Fibroblast of pulmonary artery (primary cell): Measurements from ENCODE around the gene TTC7B.
A peak's percentile ranks its signal among the peaks of the same experiment; 100 is the strongest.

Experiments used
- DNase-seq: peaks from one replicate; pipeline ENCODE4 v3.0.0-alpha.2; 2010; ENCODE audit warnings: low read depth
- H3K4me3 ChIP-seq: replicated peaks from 2 replicates; pipeline ENCODE4 v1.5.1; 2011; ENCODE audit warnings: low read depth, mild to moderate bottlenecking, control low read depth, low read length, moderate library complexity
- TF ChIP-seq, protein P1 (sequence below): IDR thresholded peaks from 2 replicates; pipeline ENCODE4 v1.5.1; 2011; ENCODE audit warnings: mild to moderate bottlenecking, control low read depth, low read length, inconsistent platforms; ENCODE audit errors: missing control alignments

Gene TTC7B

DNA sequence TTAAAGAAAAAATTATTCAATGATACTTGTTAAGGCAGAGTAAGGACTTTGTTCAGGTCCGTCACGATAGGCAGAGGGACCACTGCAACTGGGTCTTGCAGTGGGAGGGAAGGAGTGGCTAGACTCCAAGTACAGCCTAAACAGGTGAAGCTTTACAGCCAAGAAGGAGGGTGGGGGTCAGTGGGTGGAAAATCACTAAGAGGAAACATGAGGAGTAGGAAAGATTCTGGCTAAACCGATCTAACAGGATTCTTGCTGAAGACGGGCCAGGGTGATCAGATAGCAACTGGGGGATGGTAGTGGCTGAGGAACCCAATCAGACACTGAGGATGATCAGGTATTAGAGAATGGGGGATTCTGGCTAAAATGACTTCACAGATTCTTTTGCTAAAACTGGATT is 100.2 kb downstream of the TTC7B start:
- no peak for DNase-seq
- TF ChIP-seq, protein P1, sequence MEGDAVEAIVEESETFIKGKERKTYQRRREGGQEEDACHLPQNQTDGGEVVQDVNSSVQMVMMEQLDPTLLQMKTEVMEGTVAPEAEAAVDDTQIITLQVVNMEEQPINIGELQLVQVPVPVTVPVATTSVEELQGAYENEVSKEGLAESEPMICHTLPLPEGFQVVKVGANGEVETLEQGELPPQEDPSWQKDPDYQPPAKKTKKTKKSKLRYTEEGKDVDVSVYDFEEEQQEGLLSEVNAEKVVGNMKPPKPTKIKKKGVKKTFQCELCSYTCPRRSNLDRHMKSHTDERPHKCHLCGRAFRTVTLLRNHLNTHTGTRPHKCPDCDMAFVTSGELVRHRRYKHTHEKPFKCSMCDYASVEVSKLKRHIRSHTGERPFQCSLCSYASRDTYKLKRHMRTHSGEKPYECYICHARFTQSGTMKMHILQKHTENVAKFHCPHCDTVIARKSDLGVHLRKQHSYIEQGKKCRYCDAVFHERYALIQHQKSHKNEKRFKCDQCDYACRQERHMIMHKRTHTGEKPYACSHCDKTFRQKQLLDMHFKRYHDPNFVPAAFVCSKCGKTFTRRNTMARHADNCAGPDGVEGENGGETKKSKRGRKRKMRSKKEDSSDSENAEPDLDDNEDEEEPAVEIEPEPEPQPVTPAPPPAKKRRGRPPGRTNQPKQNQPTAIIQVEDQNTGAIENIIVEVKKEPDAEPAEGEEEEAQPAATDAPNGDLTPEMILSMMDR, result no peak
- H3K4me3 ChIP-seq, result no peak overlapping the region

GRCh38 chr14:90715495-90715894 is 100.7 kb downstream of the TTC7B start:
- no peak overlapping the region for H3K4me3 ChIP-seq
- TF ChIP-seq, protein P1, result no peak
- no peak for DNase-seq

- no peak overlapping the region for H3K4me3 ChIP-seq
- DNase-seq, result peak; percentile 27
- TF ChIP-seq, protein P1, result no peak
These were observed 101.4 kb downstream of the TTC7B start for GRCh38 chr14:90714811-90715210.

DNA sequence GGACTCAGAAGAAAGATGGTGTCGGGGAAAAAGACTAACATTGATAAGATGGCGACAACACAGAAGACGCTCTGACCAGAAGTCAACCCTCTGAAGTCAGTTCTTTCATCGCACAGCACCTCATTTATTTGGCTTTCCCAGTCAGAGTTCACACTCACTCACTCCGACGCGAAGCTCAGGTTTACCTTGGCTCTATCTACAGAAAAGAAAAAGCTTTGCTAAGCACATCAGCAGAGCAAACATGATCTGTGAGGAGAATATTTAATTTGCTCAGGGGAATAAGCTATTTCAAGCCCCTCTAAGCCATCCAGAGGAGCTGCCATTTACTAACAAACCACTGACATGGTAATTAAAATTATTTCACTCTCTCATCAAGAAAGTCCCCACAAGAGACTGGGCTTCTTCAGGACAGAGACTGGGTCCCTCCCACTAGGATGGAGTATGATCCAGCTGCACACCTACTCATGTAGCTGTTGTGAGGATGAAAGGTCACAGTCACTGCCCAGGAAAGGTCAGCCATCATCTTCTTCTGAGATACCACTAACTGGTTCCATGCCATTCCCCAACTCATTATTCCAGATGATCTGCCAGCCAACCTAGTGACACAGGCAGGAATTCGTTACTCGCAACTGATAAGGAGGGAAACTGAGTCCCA is 111.4 kb downstream of the TTC7B start:
- no peak for DNase-seq
- TF ChIP-seq, protein P1, result no peak
- H3K4me3 ChIP-seq, result no peak overlapping the region

- TF ChIP-seq, protein P1, result no peak
These were observed 112.1 kb downstream of the TTC7B start for GRCh38 chr14:90703841-90704737.

DNA sequence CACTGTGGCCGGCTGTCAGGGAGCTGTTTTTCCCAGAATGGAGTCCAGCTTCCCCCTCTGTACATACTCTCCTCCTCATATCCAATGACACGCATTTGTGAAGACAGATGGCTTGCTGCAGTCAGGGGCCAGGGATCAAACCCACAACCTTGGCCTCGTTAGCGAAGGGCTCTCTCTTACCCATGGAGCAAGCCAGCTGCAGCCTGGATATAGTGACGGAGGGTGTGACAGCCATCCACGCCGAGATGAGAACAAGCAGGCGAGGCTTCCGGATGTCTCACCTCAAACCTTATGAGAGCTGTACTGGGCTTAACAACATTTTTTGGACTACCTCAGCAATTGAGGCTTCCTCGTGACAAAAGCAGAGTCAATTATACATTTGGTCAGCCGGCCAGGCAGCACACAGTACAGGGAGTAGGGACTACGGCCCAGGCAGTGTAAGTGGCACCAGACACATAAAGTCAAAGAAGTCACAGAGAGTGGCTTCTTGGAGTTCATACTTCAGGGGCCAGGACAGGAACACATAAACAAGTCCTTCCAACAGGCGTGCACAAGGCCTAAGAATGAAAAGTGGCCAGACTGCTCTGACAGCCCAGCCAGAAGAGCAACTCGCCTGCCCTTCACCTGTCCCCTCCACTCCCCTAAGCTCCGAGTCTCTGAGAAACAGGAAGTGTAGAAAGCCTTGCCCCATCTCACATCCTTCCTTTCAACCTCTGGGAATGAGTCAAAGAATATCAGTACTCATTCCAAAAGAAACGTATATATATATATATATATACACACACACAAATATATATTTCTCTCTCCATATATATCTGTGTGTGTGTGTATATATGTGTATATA is 115.1 kb downstream of the TTC7B start:
- no peak overlapping the region for H3K4me3 ChIP-seq
- DNase-seq, result peak; percentile 18
- TF ChIP-seq, protein P1, result no peak

More at GRCh38 chr14:90703841-90704737, 112.1 kb downstream of the TTC7B start:
- no peak for DNase-seq
- no peak overlapping the region for H3K4me3 ChIP-seq
